K562 (cell line): ENCODE measurements around the gene SLC2A9. TPM values are rescaled to one million over a fixed set of nuclear protein-coding genes. Genes with fewer than 3 reads are reported as not detected.

Source experiments
- ATAC-seq: fragments of 200-7000 bp; cut with Tn5 transposase; 3 replicates; pipeline ENCODE4 v1.9.1; 2020; ENCODE audit warnings: moderate library complexity
- BruUV-seq: library from RNA; stranded (reverse); fragments of 400-500 nt; replicated peaks from 2 replicates; lab custom pipeline; 2021; lab: Mats Ljungman, UMichigan
- CTCF ChIA-PET: fragments of 300-600 bp; formaldehyde crosslinking; extraction: SDS; loops from one replicate; lab custom pipeline; 2021; ENCODE audit warnings: low intra/inter-chr PET ratio; lab: Yijun Ruan, JAX
- POLR2A ChIA-PET: fragments of 300-600, 350-650 bp; sonication (Branson Sonifier 250); formaldehyde crosslinking; extraction: SDS; loops from one replicate; lab custom pipeline; 2021; ENCODE audit warnings: antibody characterized with exemption, inconsistent platforms; lab: Yijun Ruan, JAX
- DNase-seq, 4 experiments: peaks; one replicate each; pipeline versions ENCODE4 v3.0.0 to v3.0.0-alpha.2; 2011 to 2018; ENCODE audit warnings: low spot score in 3 of 4, mixed read lengths in 3 of 4; ENCODE audit errors: extremely low read depth in 1 of 4
- FAIRE-seq: peaks from 2 replicates; lab custom pipeline; 2011; peaks lifted over from hg19 to GRCh38; lab: Jason Lieb, UNC
- H2AFZ ChIP-seq: 2 replicates; pipeline ENCODE4 v1.6.0; 2011; ENCODE audit warnings: low read depth, low read length, control low read depth, inconsistent platforms
- H3K27ac ChIP-seq: fragments of 200-600 bp; 3 replicates; pipeline ENCODE4 v1.8.0; 2011; ENCODE audit warnings: low read depth, mild to moderate bottlenecking, control low read depth, inconsistent platforms, low read length, moderate library complexity, mixed read lengths; ENCODE audit errors: extremely low read depth
- H3K27me3 ChIP-seq, 2 experiments: fragments of 300-600 bp in 1 of 2; 2 replicates in 1 of 2; 3 replicates in 1 of 2; pipeline versions ENCODE4 v1.6.0 to v1.8.0; 2011; ENCODE audit warnings: inconsistent platforms in 2 of 2, low read length in 2 of 2, mild to moderate bottlenecking in 1 of 2, mixed read lengths in 1 of 2, moderate library complexity in 1 of 2; ENCODE audit not compliant: control insufficient read depth in 2 of 2, insufficient read depth in 2 of 2
- H3K36me3 ChIP-seq: fragments of 300-600 bp; 3 replicates; pipeline ENCODE4 v1.8.0; 2011; ENCODE audit warnings: mild to moderate bottlenecking, low read length, inconsistent platforms; ENCODE audit not compliant: control insufficient read depth, insufficient read depth
- H3K4me1 ChIP-seq, 2 experiments: fragments of 200-600 bp in 1 of 2; replicated peaks in 1 of 2; 2 replicates in 1 of 2; 3 replicates in 1 of 2; pipeline versions ENCODE4 v1.5.1 to v1.8.0; 2011; ENCODE audit warnings: inconsistent platforms in 2 of 2, low read length in 2 of 2, mild to moderate bottlenecking in 1 of 2, mixed read lengths in 1 of 2, moderate library complexity in 1 of 2; ENCODE audit not compliant: control insufficient read depth in 2 of 2, insufficient read depth in 2 of 2
- H3K4me2 ChIP-seq: 2 replicates; pipeline ENCODE4 v1.6.1; 2011; ENCODE audit warnings: low read length, control low read depth, inconsistent platforms, mixed read lengths; ENCODE audit not compliant: insufficient read depth
- H3K4me3 ChIP-seq: fragments of 200-600 bp; sonication (generic), shearing (Covaris generic); 2 replicates; pipeline ENCODE4 v1.5.1; 2016; ENCODE audit warnings: control low read depth, inconsistent platforms
- H3K79me2 ChIP-seq: fragments of 200-600 bp; 3 replicates; pipeline ENCODE4 v1.8.0; 2011; ENCODE audit warnings: low read length, inconsistent platforms; ENCODE audit not compliant: control insufficient read depth, insufficient read depth
- H3K9ac ChIP-seq, 2 experiments: 2 replicates each; pipeline versions ENCODE4 v1.6.0 to v1.6.1; 2011; ENCODE audit warnings: low read depth in 2 of 2, low read length in 2 of 2, control low read depth in 1 of 2, inconsistent platforms in 1 of 2, mild to moderate bottlenecking in 1 of 2, mixed read lengths in 1 of 2; ENCODE audit not compliant: insufficient read depth in 1 of 2
- H3K9me1 ChIP-seq: one replicate; pipeline ENCODE4 v1.6.0; 2011; ENCODE audit warnings: inconsistent platforms, mild to moderate bottlenecking, low read length, moderate library complexity; ENCODE audit not compliant: control insufficient read depth, insufficient read depth
- H3K9me3 ChIP-seq: replicated peaks from 2 replicates; pipeline ENCODE4 v1.5.1; 2011; ENCODE audit warnings: low read depth, low read length, inconsistent platforms; ENCODE audit not compliant: control insufficient read depth, insufficient read depth
- H4K20me1 ChIP-seq: replicated peaks from 2 replicates; pipeline ENCODE4 v1.6.1; 2011; ENCODE audit warnings: low read length, inconsistent platforms, mixed read lengths; ENCODE audit not compliant: control insufficient read depth, insufficient read depth
- COPS2 ChIP-seq: fragments of 450-650 bp; conservative IDR thresholded peaks from 2 replicates; pipeline ENCODE4 v1.6.1; 2016; ENCODE audit warnings: mild to moderate bottlenecking, moderate library complexity
- CREBBP ChIP-seq: IDR thresholded peaks from one replicate; pipeline ENCODE4 v1.6.1; 2012; ENCODE audit warnings: low read depth, mild to moderate bottlenecking, control low read depth, inconsistent platforms, low read length
- EP300 ChIP-seq: IDR thresholded peaks from 2 replicates; pipeline ENCODE4 v1.6.1; 2012; ENCODE audit warnings: low read length, improper control_type of control experiment
- ETV1 ChIP-seq: fragments of 450-650 bp; conservative IDR thresholded peaks from 2 replicates; pipeline ENCODE4 v1.6.1; 2016; ENCODE audit warnings: missing genetic modification characterization, control low read depth, low read depth, missing compliant biosample characterization
- KLF1 ChIP-seq: fragments of 450-650 bp; IDR thresholded peaks from 2 replicates; pipeline ENCODE4 v1.6.1; 2016; ENCODE audit warnings: missing genetic modification characterization, missing compliant biosample characterization
- KLF6 ChIP-seq: fragments of 250-450 bp; sonication (Bioruptor Pico); IDR thresholded peaks from 2 replicates; pipeline ENCODE4 v1.4.0; 2020; ENCODE audit warnings: mild to moderate bottlenecking, moderate library complexity, borderline replicate concordance
- MECOM ChIP-seq: fragments of 250-450 bp; sonication (Bioruptor Pico); IDR thresholded peaks from 2 replicates; pipeline ENCODE4 v1.8.0; 2022; ENCODE audit warnings: inconsistent platforms
- MYC ChIP-seq, 2 experiments: fragments of 250-450 bp in 1 of 2; sonication (Bioruptor Pico) in 1 of 2; IDR thresholded peaks; 2 replicates each; pipeline versions ENCODE4 v1.5.1 to v1.6.1; 2012 to 2021; ENCODE audit warnings: low read depth in 2 of 2, borderline replicate concordance in 1 of 2, improper control_type of control experiment in 1 of 2, low read length in 1 of 2, mild to moderate bottlenecking in 1 of 2, moderate library complexity in 1 of 2
- NFIX ChIP-seq: fragments of 250-450 bp; sonication (Bioruptor Pico); IDR thresholded peaks from 2 replicates; pipeline ENCODE4 v1.4.0; 2020; ENCODE audit warnings: low read depth, mild to moderate bottlenecking, moderate library complexity
- POLR3A ChIP-seq: IDR thresholded peaks from 2 replicates; pipeline ENCODE4 v1.6.1; 2011; ENCODE audit warnings: borderline replicate concordance, mild to moderate bottlenecking, moderate library complexity; ENCODE audit not compliant: insufficient read length, insufficient read depth; ENCODE audit errors: extremely low read depth
- RAD21 ChIP-seq, 2 experiments: fragments of 250-450 bp in 1 of 2; fragments of 450-650 bp in 1 of 2; sonication (Bioruptor Pico) in 1 of 2; formaldehyde crosslinking in 1 of 2; IDR thresholded peaks in 1 of 2; conservative IDR thresholded peaks in 1 of 2; 2 replicates each; pipeline versions ENCODE4 v1.4.0 to v1.8.0; 2020 to 2022; ENCODE audit warnings: mild to moderate bottlenecking in 2 of 2, moderate library complexity in 1 of 2
- SMARCE1 ChIP-seq: fragments of 450-650 bp; IDR thresholded peaks from 2 replicates; pipeline ENCODE4 v1.7.1; 2016; ENCODE audit warnings: mild to moderate bottlenecking
- TCFL5 ChIP-seq: fragments of 250-450 bp; sonication (Bioruptor Pico); conservative IDR thresholded peaks from 2 replicates; pipeline ENCODE4 v1.6.1; 2021; ENCODE audit warnings: mild to moderate bottlenecking, moderate library complexity, matching md5 sums
- ZBTB11 ChIP-seq, 3 experiments: fragments of 200-800 bp in 1 of 3; fragments of 250-450 bp in 1 of 3; fragments of 450-650 bp in 1 of 3; sonication (Bioruptor Pico) in 1 of 3; sonication (Bioruptor generic) in 1 of 3; formaldehyde crosslinking in 1 of 3; IDR thresholded peaks; 2 replicates each; pipeline versions ENCODE4 v1.6.1 to v1.8.0; 2016 to 2022; ENCODE audit warnings: mild to moderate bottlenecking in 2 of 3, missing genetic modification characterization in 2 of 3, missing compliant biosample characterization in 1 of 3, moderate library complexity in 1 of 3
- ZBTB7A ChIP-seq: IDR thresholded peaks from 2 replicates; pipeline ENCODE4 v1.6.1; 2011; ENCODE audit warnings: low read depth, mild to moderate bottlenecking, low read length, moderate library complexity, borderline replicate concordance; ENCODE audit not compliant: control insufficient read depth
- ZFP30 ChIP-seq: fragments of 250-450 bp; sonication (Bioruptor Pico); IDR thresholded peaks from 2 replicates; pipeline ENCODE4 v1.8.0; 2022; ENCODE audit warnings: moderate library complexity, mild to moderate bottlenecking, inconsistent platforms, borderline replicate concordance
- ZKSCAN3 ChIP-seq: fragments of 250-450 bp; sonication (Bioruptor Pico); IDR thresholded peaks from 2 replicates; pipeline ENCODE4 v1.4.0; 2020
- ZNF24 ChIP-seq: fragments of 450-650 bp; IDR thresholded peaks from 2 replicates; pipeline ENCODE4 v1.6.1; 2016
- ZNF764 ChIP-seq: fragments of 250-450 bp; sonication (Bioruptor Pico); IDR thresholded peaks from 2 replicates; pipeline ENCODE4 v1.4.0; 2020; ENCODE audit warnings: low read depth, mild to moderate bottlenecking, moderate library complexity
- WGBS: fragments of 100-300 bp; shearing (Covaris generic); methylation state at CpG from one replicate; pipeline ENCODE4 v1.1.6; 2016; ENCODE audit warnings: low coverage, mixed read lengths; ENCODE audit not compliant: insufficient coverage; ENCODE audit errors: missing lambda C conversion rate; 5-methylcytosine and 5-hydroxymethylcytosine counted together
- in situ Hi-C: fragments of 300-500 bp; cut with MboI; formaldehyde crosslinking; loops from 4 replicates; pipeline ENCODE4 v1.15.0; 2018; ENCODE audit warnings: inconsistent platforms, mixed read lengths
- intact Hi-C: fragments of 100-400 bp; cut with micrococcal nuclease; formaldehyde crosslinking; loops from 2 replicates; pipeline ENCODE4 v1.14.2; 2022
- polyA plus RNA-seq, 8 experiments: library from polyadenylated mRNA; depleted of rRNA in 4 of 8; stranded (reverse) in 5 of 8; unstranded in 3 of 8; fragments of >200 nt; fragmentation: Nextera tagmentation in 2 of 8; fragmentation: Illumina TruSeq in 1 of 8; extraction: Ambion mirVana in 2 of 8; extraction: Trizol in 1 of 8; gene quantifications; 2 replicates each; pipeline versions ENCODE4 v1.2.1 to v1.2.3, GENCODE V29; 2011 to 2014; ENCODE audit warnings: inconsistent platforms in 1 of 8, missing spikeins in 1 of 8
- total RNA-seq, 7 experiments: library from RNA; depleted of rRNA in 6 of 7; stranded (reverse); fragments of >200 nt in 6 of 7; fragmentation: Illumina TruSeq in 2 of 7; extraction: Trizol in 2 of 7; gene quantifications; 2 replicates each; pipeline versions ENCODE4 v1.2.1 to v1.2.3, GENCODE V29; 2011 to 2021; ENCODE audit warnings: low replicate concordance in 1 of 7

SLC2A9 gene
- total and polyA plus RNA-seq, 9 of the 15 experiments (the other 6 are each of a cell fraction or from before 2014, with no cell fraction given), result 0.15 to 1.9 (median 0.76) TPM

GRCh38 chr4:9925750-9926439, 95.4 kb downstream of the SLC2A9 start:
- Histone ChIP-seq H3K27me3 (peaks cover 0 to 25% of the 10 kb centered on the region in 2 experiments; a peak in 4 of 5 replicates), H3K9me3 (no peaks in the 10 kb centered on the region), H3K9me1 (no peaks in the 10 kb centered on the region), H3K9ac (no peak overlapping the region), H3K4me2 (no peak overlapping the region), H3K4me3 (no peak overlapping the region), H3K79me2 (no peaks in the 10 kb centered on the region), H3K27ac (no peak overlapping the region), H4K20me1 (no peaks in the 10 kb centered on the region), H3K36me3 (no peaks in the 10 kb centered on the region), H2AFZ (no peak overlapping the region), H3K4me1 (no peaks in the 10 kb centered on the region; a peak in 1 of 5 replicates)
- POLR2A ChIA-PET, result no interaction called here
- CTCF ChIA-PET, result no interaction called here
- BruUV-seq, result no TSS peak
- ATAC-seq (peak; percentile 72), FAIRE-seq (no peak), DNase-seq (no peak)
- under 1% methylated on average over 8 of the region's 8 CpGs for WGBS
- in situ Hi-C loops (no loop called here), intact Hi-C loops (loop anchor here (5.0 to 10.0 kb wide), 2 partner anchors 86 to 221 kb away; no protein-coding TSS in a partner anchor)
- no peak; the same call in 1 of the 2 replicates for TF ChIP-seq KLF6 (CRISPR knock-in tag)
- 0 out of 4 replicates have a peak, but pooled peaks of 1 of the 2 experiments have one; percentile 4 for TF ChIP-seq RAD21 (CRISPR knock-in tag; conservative IDR thresholded peaks at IDR 0.05 in 1 of 2, IDR thresholded peaks at IDR 0.05 in 1 of 2)
- peak; percentile 55 for TF ChIP-seq MYC (IDR thresholded peaks at IDR 0.05; ENCODE audit: low read depth, low read length)
- no peak for TF ChIP-seq MYC (CRISPR knock-in tag; IDR thresholded peaks at IDR 0.05; ENCODE audit: borderline replicate concordance, low read depth)
- no peak for TF ChIP-seq ZKSCAN3
- TF ChIP-seq EP300, result peak; percentile 80
- peak; percentile 60 for TF ChIP-seq ETV1 (tag)
- no peak for TF ChIP-seq COPS2
- no peak for TF ChIP-seq ZNF24
- no peak for TF ChIP-seq ZBTB11 (CRISPR knock-in tag; IDR thresholded peaks at IDR 0.05)
- no peak for TF ChIP-seq ZBTB7A
- no peak for TF ChIP-seq KLF1 (tag)
- TF ChIP-seq ZNF764 (CRISPR knock-in tag), result no peak
- TF ChIP-seq MECOM (CRISPR knock-in tag), result no peak
- no peak for TF ChIP-seq TCFL5 (CRISPR knock-in tag)
- TF ChIP-seq POLR3A, result no peak
- no peak for TF ChIP-seq ZFP30 (CRISPR knock-in tag)
- TF ChIP-seq SMARCE1, result no peak; the same call in 1 of the 2 replicates
- no peak for TF ChIP-seq CREBBP
- no peak for TF ChIP-seq NFIX (CRISPR knock-in tag)
